IMR-90 (cell line): ENCODE measurements around the gene OSBPL6. TPM values are rescaled to one million over a fixed set of nuclear protein-coding genes. Genes with fewer than 3 reads are reported as not detected.

ENCODE experiments used
- ATAC-seq: fragments of 200-7000 bp; cut with Tn5 transposase; 2 replicates; pipeline ENCODE4 v1.9.1; 2020; ENCODE audit warnings: low read depth, mild to moderate bottlenecking, moderate library complexity
- BruUV-seq: library from RNA; stranded (reverse); fragments of 400-500 nt; replicated peaks from 2 replicates; lab custom pipeline; 2021; lab: Mats Ljungman, UMichigan
- CTCF ChIA-PET: fragments of 300-600 bp; formaldehyde crosslinking; extraction: SDS; loops from one replicate; lab custom pipeline; 2021; ENCODE audit warnings: antibody characterized with exemption; lab: Yijun Ruan, JAX
- POLR2A ChIA-PET: fragments of 300-600 bp; sonication (Branson Sonifier 250); formaldehyde crosslinking; loops from one replicate; lab custom pipeline; 2022; ENCODE audit warnings: antibody characterized with exemption; ENCODE audit not compliant: unreplicated experiment; lab: Charles Lee
- DNase-seq: peaks from one replicate; pipeline ENCODE4 v3.0.0; 2013
- H2AFZ ChIP-seq: replicated peaks from 2 replicates; pipeline ENCODE3; 2013; ENCODE audit warnings: low read length, mild to moderate bottlenecking; ENCODE audit not compliant: poor library complexity
- H2AK5ac ChIP-seq: 2 replicates; pipeline ENCODE4 v1.6.1; 2013; ENCODE audit warnings: low read depth, low read length, inconsistent platforms
- H2AK9ac ChIP-seq: replicated peaks from 2 replicates; pipeline ENCODE3; 2013; ENCODE audit warnings: mild to moderate bottlenecking, low read depth, low read length, moderate library complexity; ENCODE audit not compliant: poor library complexity
- H2BK120ac ChIP-seq: 2 replicates; pipeline ENCODE4 v1.6.1; 2013; ENCODE audit warnings: low read depth, low read length, inconsistent platforms
- H2BK15ac ChIP-seq: 3 replicates; pipeline ENCODE4 v1.6.1; 2013; ENCODE audit warnings: low read depth, low read length, inconsistent platforms
- H2BK20ac ChIP-seq: 2 replicates; pipeline ENCODE4 v1.6.1; 2013; ENCODE audit warnings: low read depth, mild to moderate bottlenecking, inconsistent platforms, low read length, moderate library complexity
- H2BK5ac ChIP-seq: 2 replicates; pipeline ENCODE4 v1.6.1; 2013; ENCODE audit warnings: mild to moderate bottlenecking, low read depth, low read length, inconsistent platforms; ENCODE audit not compliant: poor library complexity, severe bottlenecking
- H3K14ac ChIP-seq: replicated peaks from 2 replicates; pipeline ENCODE4 v1.6.1; 2013; ENCODE audit warnings: low read depth, low read length, inconsistent platforms
- H3K18ac ChIP-seq: 2 replicates; pipeline ENCODE4 v1.6.1; 2013; ENCODE audit warnings: low read depth, low read length, control low read depth
- H3K23ac ChIP-seq: 2 replicates; pipeline ENCODE4 v1.6.1; 2013; ENCODE audit warnings: low read depth, low read length, inconsistent platforms
- H3K27ac ChIP-seq: 2 replicates; pipeline ENCODE4 v1.5.1; 2013; ENCODE audit warnings: mild to moderate bottlenecking, control low read depth, low read length; ENCODE audit not compliant: insufficient read depth
- H3K27me3 ChIP-seq: 2 replicates; pipeline ENCODE4 v1.6.1; 2013; ENCODE audit warnings: low read length; ENCODE audit not compliant: control insufficient read depth, insufficient read depth
- H3K36me3 ChIP-seq: 2 replicates; pipeline ENCODE4 v1.6.1; 2013; ENCODE audit warnings: low read length, mixed read lengths; ENCODE audit not compliant: control insufficient read depth, insufficient read depth
- H3K4ac ChIP-seq: 2 replicates; pipeline ENCODE4 v1.6.1; 2013; ENCODE audit warnings: low read depth, low read length, inconsistent platforms
- H3K4me1 ChIP-seq: 2 replicates; pipeline ENCODE4 v1.6.1; 2013; ENCODE audit warnings: low read length, mixed read lengths; ENCODE audit not compliant: control insufficient read depth, insufficient read depth
- H3K4me2 ChIP-seq: 2 replicates; pipeline ENCODE4 v1.6.1; 2013; ENCODE audit warnings: low read depth, mild to moderate bottlenecking, control low read depth, low read length, moderate library complexity
- H3K4me3 ChIP-seq: 2 replicates; pipeline ENCODE4 v1.5.1; 2013; ENCODE audit warnings: low read depth, mild to moderate bottlenecking, control low read depth, low read length, moderate library complexity; ENCODE audit not compliant: insufficient read depth
- H3K56ac ChIP-seq: 2 replicates; pipeline ENCODE4 v1.6.1; 2013; ENCODE audit warnings: low read length, inconsistent platforms; ENCODE audit not compliant: insufficient read depth; ENCODE audit errors: extremely low read depth
- H3K79me1 ChIP-seq, 2 experiments: 2 replicates each; pipeline ENCODE4 v1.6.1; 2013; ENCODE audit warnings: low read length in 2 of 2, inconsistent platforms in 1 of 2, low read depth in 1 of 2
- H3K9ac ChIP-seq: 2 replicates; pipeline ENCODE4 v1.6.1; 2013; ENCODE audit warnings: low read depth, low read length, control low read depth
- H3K9me1 ChIP-seq: 2 replicates; pipeline ENCODE4 v1.6.1; 2013; ENCODE audit warnings: low read length, inconsistent platforms; ENCODE audit not compliant: insufficient read depth
- H3K9me3 ChIP-seq: 2 replicates; pipeline ENCODE4 v1.6.1; 2013; ENCODE audit warnings: low read length; ENCODE audit not compliant: control insufficient read depth, insufficient read depth
- H4K20me1 ChIP-seq: 2 replicates; pipeline ENCODE4 v1.6.1; 2013; ENCODE audit warnings: low read length, inconsistent platforms; ENCODE audit not compliant: insufficient read depth
- H4K5ac ChIP-seq: 2 replicates; pipeline ENCODE4 v1.6.1; 2013; ENCODE audit warnings: mild to moderate bottlenecking, low read depth, low read length, control low read depth
- H4K8ac ChIP-seq, 2 experiments: 2 replicates each; pipeline ENCODE4 v1.6.1; 2013; ENCODE audit warnings: low read depth in 2 of 2, low read length in 2 of 2, control low read depth in 1 of 2, inconsistent platforms in 1 of 2
- H4K91ac ChIP-seq: 2 replicates; pipeline ENCODE4 v1.6.1; 2013; ENCODE audit warnings: low read depth, low read length, inconsistent platforms; ENCODE audit not compliant: insufficient read depth
- CHD1 ChIP-seq: IDR thresholded peaks from 2 replicates; pipeline ENCODE4 v1.6.1; 2012; ENCODE audit warnings: low read depth, low read length, improper control_type of control experiment
- CTCF ChIP-seq: conservative IDR thresholded peaks from 2 replicates; pipeline ENCODE4 v1.5.1; 2012; ENCODE audit warnings: mild to moderate bottlenecking, low read depth, low read length, improper control_type of control experiment
- FOS ChIP-seq: fragments of 150-350 bp; IDR thresholded peaks from 2 replicates; pipeline ENCODE4 v1.6.1; 2016; ENCODE audit warnings: low read depth, low read length
- POLR2A ChIP-seq: IDR thresholded peaks from 2 replicates; pipeline ENCODE4 v1.6.1; 2012; ENCODE audit warnings: mild to moderate bottlenecking, low read depth, low read length
- RCOR1 ChIP-seq: IDR thresholded peaks from 2 replicates; pipeline ENCODE4 v1.6.1; 2012; ENCODE audit warnings: mild to moderate bottlenecking, low read length, improper control_type of control experiment; ENCODE audit not compliant: insufficient replicate concordance
- RFX5 ChIP-seq: IDR thresholded peaks from 2 replicates; pipeline ENCODE4 v1.8.0; 2012; ENCODE audit warnings: low read depth, mild to moderate bottlenecking, low read length, moderate library complexity
- USF2 ChIP-seq: fragments of 150-350 bp; IDR thresholded peaks from 2 replicates; pipeline ENCODE4 v1.6.1; 2017; ENCODE audit warnings: mild to moderate bottlenecking, antibody characterized with exemption, low read length, low read depth
- WGBS, 2 experiments: methylation state at CpG; one replicate each; pipeline versions ENCODE4 v1.1.5 to v1.1.7; 2013; ENCODE audit warnings: missing lambda C conversion rate in 2 of 2; ENCODE audit not compliant: insufficient read length in 1 of 2; ENCODE audit errors: extremely low coverage in 2 of 2; 5-methylcytosine and 5-hydroxymethylcytosine counted together
- dilution Hi-C: fragments of 300-500 bp; cut with HindIII; formaldehyde crosslinking; loops from one replicate; pipeline ENCODE4 v1.14.3; 2018; ENCODE audit warnings: low sequenced_read_pairs; ENCODE audit not compliant: unreplicated experiment
- in situ Hi-C: fragments of 300-500 bp; cut with MboI; formaldehyde crosslinking; loops from 3 replicates; pipeline ENCODE4 v1.14.3; 2019; ENCODE audit warnings: low sequenced_read_pairs, inconsistent platforms, mixed read lengths
- intact Hi-C: fragments of 100-400 bp; cut with micrococcal nuclease; formaldehyde crosslinking; loops from 2 replicates; pipeline ENCODE4 v1.10.0; 2022
- polyA plus RNA-seq, 3 experiments: library from polyadenylated mRNA; depleted of rRNA; stranded (reverse); fragments of >200 nt; gene quantifications; 2 replicates each; pipeline ENCODE4 v1.2.3, GENCODE V29; 2012; ENCODE audit warnings: low replicate concordance in 1 of 3
- total RNA-seq: library from RNA; depleted of rRNA; stranded (reverse); fragments of >200 nt; gene quantifications from 2 replicates; pipeline ENCODE4 v1.2.3, GENCODE V29; 2012

Gene OSBPL6
- total and polyA plus RNA-seq, 2 of the 4 experiments (the other 2 are of a cell fraction), result 3.2 to 3.7 TPM

DNA sequence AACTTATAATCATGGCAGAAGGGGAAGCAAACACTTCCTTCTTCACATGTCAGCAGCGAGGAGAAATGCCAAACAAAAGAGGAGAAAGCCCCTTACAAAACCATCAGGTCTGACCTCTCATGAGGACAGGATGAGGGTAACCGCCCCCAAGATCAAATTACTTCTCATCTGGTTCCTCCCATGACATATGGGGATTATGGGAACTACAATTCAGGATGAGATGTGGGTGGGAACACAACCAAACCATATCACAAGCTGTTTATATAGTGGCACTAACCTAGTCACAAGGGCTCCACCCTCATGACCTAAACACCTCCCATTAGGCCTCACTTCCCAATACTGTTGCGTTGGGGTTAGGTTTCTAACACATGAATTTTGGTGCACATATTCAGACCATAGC lies 110.0 kb downstream of the OSBPL6 start:
- WGBS, 2 experiments, result no CpG with 5 or more reads among the region's 3 CpGs
- Histone ChIP-seq H2AFZ (no peak overlapping the region), H3K9me3 (no peaks in the 10 kb centered on the region), H3K36me3 (no peaks in the 10 kb centered on the region), H3K9ac (no peak overlapping the region), H3K23ac (no peak overlapping the region), H2BK5ac (no peak overlapping the region), H2BK20ac (no peak overlapping the region), H3K4me3 (no peak overlapping the region), H2BK15ac (no peak overlapping the region), H3K18ac (no peak overlapping the region), H2BK120ac (no peak overlapping the region), H4K5ac (no peak overlapping the region), H3K27me3 (no peaks in the 10 kb centered on the region), H2AK5ac (no peak overlapping the region), H3K4me2 (no peak overlapping the region), H3K56ac (no peak overlapping the region), H3K27ac (no peak overlapping the region), H3K79me1 (no peaks in the 10 kb centered on the region), H2AK9ac (no peak overlapping the region), H4K91ac (no peak overlapping the region), H3K9me1 (no peaks in the 10 kb centered on the region), H4K20me1 (no peaks in the 10 kb centered on the region), H3K4me1 (no peaks in the 10 kb centered on the region), H4K8ac (no peak overlapping the region), H3K4ac (no peak overlapping the region), H3K14ac (no peak overlapping the region)
- DNase-seq (no peak), ATAC-seq (no peak)
- intact Hi-C loops (no loop called here), in situ Hi-C loops (no loop called here), dilution Hi-C loops (no loop called here)
- BruUV-seq, result no TSS peak
- no peak for TF ChIP-seq USF2
- TF ChIP-seq RFX5, result no peak
- no peak for TF ChIP-seq RCOR1
- TF ChIP-seq POLR2A, result no peak
- TF ChIP-seq CTCF, result no peak
- no peak for TF ChIP-seq CHD1
- TF ChIP-seq FOS, result no peak
- POLR2A ChIA-PET, result no interaction called here
- CTCF ChIA-PET, result interaction anchor here (1.3 kb wide), 1 partner anchor 110 kb away, joined by 4 read pairs; no protein-coding TSS in a partner anchor
